HG02798 (cell line): ENCODE data around the gene ITGB3BP.
A peak's percentile ranks its signal among the peaks of the same experiment; 100 is the strongest.
"Not testable (repeated sequence)": the region's sequence is repeated elsewhere in the genome, so short reads cannot be mapped to it uniquely, and the experiment has no call there.

Experiments used
- ATAC-seq: cut with Tn5 transposase; IDR thresholded peaks from one replicate; pipeline ENCODE4 v1.9.1; 2021; ENCODE audit warnings: mild to moderate bottlenecking; ENCODE audit not compliant: unreplicated experiment, poor library complexity

The ITGB3BP gene

DNA sequence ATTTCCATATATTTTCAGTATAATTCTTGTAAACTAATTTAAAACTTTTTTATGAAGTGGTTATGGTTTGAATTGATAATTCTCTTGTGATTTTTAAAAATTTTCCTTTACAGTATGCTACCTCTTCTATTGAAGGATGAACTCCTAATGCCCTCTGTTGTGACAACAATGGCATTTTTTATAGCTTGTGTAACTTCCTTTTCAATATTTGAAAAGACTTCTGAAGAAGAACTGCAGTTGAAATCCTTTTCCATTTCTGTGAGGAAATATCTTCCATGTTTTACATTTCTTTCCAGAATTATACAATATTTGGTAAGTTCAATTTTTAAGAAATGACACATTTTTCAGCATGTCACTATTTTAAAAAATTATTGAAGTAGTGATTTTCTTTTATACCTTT is 94.2 kb downstream of the ITGB3BP start:
- ATAC-seq, result no peak

DNA sequence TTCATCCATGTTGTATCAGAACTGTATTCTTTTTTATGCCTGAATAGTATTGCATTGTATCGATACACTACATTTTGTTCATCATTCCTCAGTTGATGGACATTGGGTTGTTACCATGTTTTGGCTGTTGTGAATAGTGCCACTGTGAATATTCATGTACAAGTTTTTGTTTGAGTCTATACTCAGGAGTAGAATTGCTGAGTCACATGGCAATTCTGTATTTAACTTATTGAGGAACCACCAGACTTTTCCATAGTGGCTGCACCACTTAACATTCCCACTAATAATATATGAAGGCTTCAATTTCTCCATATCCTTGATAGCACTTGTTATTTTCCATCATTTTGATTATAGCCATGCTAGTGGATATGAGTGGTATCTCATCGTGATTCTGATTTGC is 99.4 kb downstream of the ITGB3BP start:
- ATAC-seq, result no peak

DNA sequence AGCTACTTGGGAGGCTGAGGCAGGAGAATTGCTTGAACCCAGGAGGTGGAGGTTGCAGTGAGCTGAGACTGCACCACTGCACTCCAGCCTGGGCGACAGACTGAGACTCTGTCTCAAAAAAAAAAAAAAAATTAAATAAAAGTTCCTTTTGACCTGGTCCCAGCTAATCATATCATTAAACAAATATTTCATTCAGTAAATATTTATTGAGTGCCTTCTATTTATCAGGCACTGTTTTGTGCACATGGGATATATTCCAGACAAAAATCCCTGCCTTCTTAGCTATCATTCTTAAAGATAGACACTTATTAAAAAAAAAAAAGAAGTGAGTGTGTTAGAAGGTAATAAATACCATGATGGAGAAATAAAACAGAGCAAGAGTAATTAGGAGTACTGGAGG is 102.3 kb downstream of the ITGB3BP start:
- not testable (repeated sequence) for ATAC-seq

DNA sequence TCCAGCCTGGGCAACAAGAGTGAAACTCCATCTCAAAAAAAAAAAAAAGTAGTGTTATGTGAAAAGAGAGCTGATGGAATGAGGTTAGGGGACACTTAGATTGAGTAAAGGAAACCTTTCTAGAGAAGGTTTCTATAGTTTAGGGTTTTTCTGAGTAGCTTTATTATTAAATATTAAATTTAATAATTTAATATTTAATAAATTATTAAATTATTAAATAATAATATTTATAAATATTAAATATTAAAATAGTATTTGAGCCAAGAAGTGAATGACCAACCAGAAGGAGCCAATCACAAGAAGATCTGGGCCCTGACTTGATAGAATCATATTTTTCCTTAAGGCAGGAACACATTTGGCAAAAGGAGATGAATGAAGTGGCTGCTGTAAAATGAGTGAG is 104.9 kb downstream of the ITGB3BP start:
- no peak for ATAC-seq

DNA sequence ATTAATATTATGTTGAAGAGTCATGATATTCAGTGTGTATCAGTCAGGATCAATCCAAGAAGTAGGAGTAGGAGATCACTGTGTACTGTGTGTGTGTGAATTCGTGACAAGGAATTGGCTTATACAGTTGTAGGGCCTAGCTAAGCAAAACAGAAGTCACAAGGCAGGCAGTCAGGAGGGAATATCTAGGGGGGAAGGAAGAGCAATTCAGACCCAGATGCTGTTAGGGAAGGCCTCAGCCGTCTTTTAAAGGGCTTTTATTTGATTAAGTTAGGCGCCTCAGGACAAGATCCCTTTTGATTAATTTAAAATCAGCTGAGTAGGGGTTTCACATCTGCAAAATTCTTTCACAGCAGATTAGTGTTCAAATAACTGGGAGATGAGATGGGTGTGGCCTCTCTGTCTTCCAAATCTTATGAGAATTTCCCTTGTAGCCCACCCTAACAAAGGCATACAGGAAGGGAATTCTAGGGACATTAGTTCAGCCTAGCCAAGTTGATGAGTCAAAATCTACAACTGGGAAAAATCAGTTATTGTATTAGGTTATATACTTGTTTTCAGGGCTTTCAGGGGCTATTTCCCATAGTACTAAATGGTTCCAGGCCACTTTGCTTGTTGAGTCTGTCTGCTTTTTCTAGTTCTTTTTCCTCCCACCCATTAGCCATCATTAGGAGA is 108.2 kb downstream of the ITGB3BP start:
- no peak for ATAC-seq

DNA sequence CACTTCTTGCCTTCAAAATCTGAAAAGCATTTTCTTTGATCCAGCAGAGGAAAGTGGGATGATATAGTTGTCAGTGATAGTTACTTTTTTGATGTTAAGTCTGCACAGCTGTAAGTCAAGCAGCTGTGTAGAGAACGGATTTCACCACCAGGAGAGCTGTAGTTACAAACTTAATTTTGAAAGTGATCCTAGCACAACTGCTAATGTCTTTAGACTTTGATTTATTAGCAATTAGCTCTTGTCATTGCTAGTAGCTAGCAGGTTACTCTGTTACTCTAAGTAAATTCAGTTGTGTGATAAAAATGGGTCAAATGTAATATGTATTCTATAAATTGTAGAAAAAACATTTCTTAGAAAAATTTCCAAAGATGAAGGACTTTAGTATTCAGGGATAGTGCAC is 109.6 kb downstream of the ITGB3BP start:
- no peak for ATAC-seq

DNA sequence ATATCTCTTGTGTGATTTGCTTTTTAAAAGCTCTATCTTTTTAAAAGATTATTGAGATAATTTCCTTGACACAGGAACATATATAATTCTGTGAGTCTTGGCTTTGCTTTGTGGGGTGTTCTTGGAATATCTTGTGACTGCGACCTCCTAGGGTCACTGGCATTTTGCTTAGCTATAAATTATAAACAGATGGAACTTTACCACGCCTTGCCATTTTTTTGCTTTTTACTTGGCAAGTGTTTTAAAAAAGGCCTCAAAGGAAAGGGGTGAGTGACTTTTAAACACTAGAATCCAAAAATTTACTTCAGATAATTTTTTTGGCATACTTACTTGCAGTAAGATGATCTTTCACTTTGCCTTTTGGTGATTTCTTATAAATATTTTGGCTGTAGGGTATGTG is 112.0 kb downstream of the ITGB3BP start:
- no peak for ATAC-seq

DNA sequence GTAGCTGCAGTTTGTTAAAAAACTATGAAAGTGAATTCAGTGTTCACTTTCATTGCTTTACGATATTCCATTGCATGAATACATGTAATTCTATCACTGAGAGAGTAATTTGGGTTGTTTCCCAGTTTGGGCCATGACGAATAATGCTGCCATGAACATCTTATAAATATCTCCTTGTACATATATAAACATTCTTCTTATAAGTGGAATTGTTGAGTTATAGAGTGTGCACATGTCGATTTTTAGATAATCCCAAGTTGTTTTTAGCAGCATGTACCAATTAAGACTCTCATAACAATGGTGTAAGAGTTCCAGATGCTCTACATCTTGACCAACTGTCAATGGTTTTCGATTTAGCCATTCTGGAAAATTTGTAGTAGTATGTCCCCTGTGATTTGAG is 114.7 kb downstream of the ITGB3BP start:
- ATAC-seq, result no peak

DNA sequence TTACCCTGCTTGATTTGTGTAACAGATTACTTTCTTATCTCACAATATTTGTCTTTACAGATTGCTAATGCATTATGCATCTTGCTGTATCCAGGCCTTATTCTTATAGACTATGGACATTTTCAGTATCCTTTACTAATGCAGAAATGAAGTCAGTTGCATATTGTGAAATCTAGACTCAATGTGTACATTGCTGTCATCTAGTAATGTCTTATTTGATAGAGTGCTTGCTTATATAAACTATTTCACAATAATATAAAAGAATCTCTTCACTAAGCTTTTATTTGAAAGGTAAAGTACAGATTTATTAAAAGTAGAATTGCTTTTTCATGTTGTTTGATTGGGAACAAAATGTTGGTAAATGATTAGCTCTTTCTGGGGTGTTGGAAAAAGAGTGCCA is 116.0 kb downstream of the ITGB3BP start:
- no peak for ATAC-seq

DNA sequence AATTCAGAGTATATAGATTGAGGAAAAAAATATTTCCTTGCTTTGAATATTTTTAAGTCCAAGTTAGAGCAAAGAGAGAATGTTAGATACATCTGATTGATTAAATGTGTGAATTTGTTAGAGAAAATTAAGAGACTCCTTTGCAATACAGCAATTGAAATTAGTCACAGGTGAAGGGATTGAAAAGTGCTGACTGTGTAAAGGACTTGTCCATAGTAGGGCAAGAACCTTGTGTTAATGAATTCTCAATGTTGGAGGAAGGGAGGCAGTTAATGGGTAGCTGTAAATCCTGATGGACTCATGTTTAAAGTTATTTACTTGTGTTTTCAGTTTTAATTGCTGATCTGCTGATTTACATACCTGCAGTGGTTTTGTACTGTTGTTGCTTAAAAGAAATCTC is 117.0 kb downstream of the ITGB3BP start:
- ATAC-seq, result no peak

DNA sequence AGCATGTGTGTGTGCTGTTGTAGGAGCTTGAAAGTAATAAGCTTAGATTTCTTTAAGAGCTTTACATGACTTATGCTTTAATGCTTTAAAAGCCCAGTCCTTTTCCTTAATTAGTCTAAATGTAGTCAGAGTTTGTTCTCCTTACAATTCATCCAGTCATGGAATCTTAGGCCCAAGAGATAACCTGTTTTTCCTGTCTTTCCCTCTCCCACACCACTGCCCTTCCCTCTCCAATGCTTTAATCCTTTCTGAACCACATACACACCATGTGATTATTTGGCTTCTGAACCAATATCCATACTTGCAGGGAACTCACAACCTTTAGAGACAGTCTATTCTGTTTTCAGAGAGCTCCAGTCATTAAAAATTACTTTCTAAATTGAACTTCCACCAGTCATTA is 118.0 kb downstream of the ITGB3BP start:
- ATAC-seq, result no peak

DNA sequence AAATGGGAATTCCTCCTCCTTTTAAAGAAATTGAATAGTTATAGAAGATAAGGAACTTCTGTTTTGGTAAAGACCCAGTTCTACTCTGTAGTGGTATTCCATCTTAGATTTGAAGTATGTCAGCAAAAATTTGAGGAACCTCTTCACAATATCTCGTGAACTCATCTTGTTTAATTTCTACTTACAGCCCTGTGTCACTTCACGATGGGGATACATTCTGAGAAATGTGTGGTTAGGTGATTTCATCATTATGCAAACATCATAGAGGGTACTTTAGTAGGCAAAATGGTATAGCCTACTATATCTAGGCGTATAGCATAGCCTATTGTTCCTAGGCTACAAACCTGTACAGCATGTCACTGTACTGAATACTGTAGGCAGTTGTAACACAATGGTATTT is 119.6 kb downstream of the ITGB3BP start:
- ATAC-seq, result peak; percentile 38

DNA sequence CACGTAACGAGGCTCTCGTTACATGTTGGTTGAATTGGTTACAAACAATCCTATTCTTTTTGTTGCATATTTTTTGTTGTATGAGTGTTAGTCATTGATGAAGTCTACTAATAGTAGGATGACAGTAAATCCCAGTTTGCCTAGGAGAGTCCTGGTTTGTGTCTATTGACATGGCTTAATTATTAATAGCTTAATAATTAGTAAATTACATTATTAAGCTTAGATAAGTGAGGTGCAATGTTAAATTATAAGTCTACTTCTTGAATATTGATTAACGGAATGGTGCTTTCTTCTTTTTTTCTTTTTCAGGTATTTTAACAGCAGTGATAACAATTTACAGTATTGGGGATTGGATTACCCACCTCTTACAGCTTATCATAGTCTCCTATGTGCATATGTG is 121.1 kb downstream of the ITGB3BP start:
- ATAC-seq, result no peak
